Astrocyte (in vitro differentiated cells and primary cell): ENCODE data around the gene FAAP100. TPM values are rescaled to one million over a fixed set of nuclear protein-coding genes. Genes with fewer than 3 reads are reported as not detected.

Experiments
- total RNA-seq: library from RNA; stranded (reverse); gene quantifications from 2 replicates; pipeline ENCODE4 v1.2.1, GENCODE V29; 2021

Gene FAAP100
- total RNA-seq, 1 donor from 2014 or later, result 38.9 TPM

Other genes starting within 250 kb of the FAAP100 start
- 18.5 TPM in 2 replicates for gene BAHCC1, start 156.9 kb downstream of the FAAP100 start, total RNA-seq
- 7,049 and 7,369 TPM in 2 replicates for gene ACTG1, start 39.6 kb downstream of the FAAP100 start, total RNA-seq
- 5.6 and 8.0 TPM in 2 replicates for gene FSCN2, start 24.0 kb downstream of the FAAP100 start, total RNA-seq
- 125 and 127 TPM in 2 replicates for gene NPLOC4, start 84.8 kb upstream of the FAAP100 start, total RNA-seq
- 2.7 and 3.2 TPM in 2 replicates for gene TSPAN10, start 84.8 kb upstream of the FAAP100 start, total RNA-seq
- not detected in 2 replicates for gene PDE6G, start 104.2 kb upstream of the FAAP100 start, total RNA-seq
- 22.0 and 28.5 TPM in 2 replicates for gene OXLD1, start 114.3 kb upstream of the FAAP100 start, total RNA-seq
- 25.2 and 29.4 TPM in 2 replicates for gene CCDC137, start 114.4 kb upstream of the FAAP100 start, total RNA-seq
- gene ARL16, start 131.4 kb upstream of the FAAP100 start, total RNA-seq, result 38.6 and 40.4 TPM in 2 replicates
- 106 and 122 TPM in 2 replicates for gene HGS, start 131.7 kb upstream of the FAAP100 start, total RNA-seq
- 69.9 and 71.3 TPM in 2 replicates for gene MRPL12, start 151.0 kb upstream of the FAAP100 start, total RNA-seq
- 7.9 and 9.3 TPM in 2 replicates for gene SLC25A10, start 159.9 kb upstream of the FAAP100 start, total RNA-seq